HL-60/S4 (cell line): ENCODE measurements around the gene SCGB1D2.

Experiments used
- in situ Hi-C: fragments of 300-500 bp; cut with MboI; formaldehyde crosslinking; loops from 2 replicates; pipeline ENCODE4 v1.14.3; 2022; ENCODE audit warnings: low sequenced_read_pairs

The SCGB1D2 gene

GRCh38 chr11:62256281-62256680 is 14.2 kb downstream of the SCGB1D2 start:
- in situ Hi-C loops, result no loop called here

- in situ Hi-C loops, result no loop called here
Observed at GRCh38 chr11:62260261-62260953, 18.4 kb downstream of the SCGB1D2 start.

GRCh38 chr11:62264004-62264403 is 22.0 kb downstream of the SCGB1D2 start:
- in situ Hi-C loops, result no loop called here

GRCh38 chr11:62266558-62266957 is 24.5 kb downstream of the SCGB1D2 start:
- in situ Hi-C loops, result no loop called here

- in situ Hi-C loops, result no loop called here
Observed at GRCh38 chr11:62267050-62267449, 25.0 kb downstream of the SCGB1D2 start.

- in situ Hi-C loops, result no loop called here
Observed at GRCh38 chr11:62267576-62267975, 25.5 kb downstream of the SCGB1D2 start.

- in situ Hi-C loops, result no loop called here
Observed at GRCh38 chr11:62269654-62270278, 27.7 kb downstream of the SCGB1D2 start, which contains the start of gene SCGB2A2. Gene SCGB2A2 (plus strand): TSS chr11:62270158. CDS start chr11:62270217, 59 bp downstream.

GRCh38 chr11:62273284-62273683 is 31.2 kb downstream of the SCGB1D2 start:
- in situ Hi-C loops, result no loop called here

GRCh38 chr11:62273789-62274275 is 31.8 kb downstream of the SCGB1D2 start:
- in situ Hi-C loops, result no loop called here

- in situ Hi-C loops, result no loop called here
Observed at GRCh38 chr11:62280452-62280851, 38.4 kb downstream of the SCGB1D2 start.
